Fibroblast of villous mesenchyme (primary cell): ENCODE data around the gene NFATC1. TPM values are rescaled to one million over a fixed set of nuclear protein-coding genes. Genes with fewer than 3 reads are reported as not detected.

Experiments
- DNase-seq: peaks from one replicate; pipeline ENCODE4 v3.0.0-alpha.2; 2010; ENCODE audit warnings: low read depth
- H3K4me3 ChIP-seq: 2 replicates; pipeline ENCODE4 v1.5.1; 2011; ENCODE audit warnings: low read depth, mild to moderate bottlenecking, low read length
- CTCF ChIP-seq: IDR thresholded peaks from 2 replicates; pipeline ENCODE4 v1.5.1; 2012; ENCODE audit warnings: low read depth, mild to moderate bottlenecking, low read length; ENCODE audit not compliant: insufficient read depth
- total RNA-seq: library from RNA; depleted of rRNA; stranded (reverse); fragments of >200 nt; gene quantifications from 2 replicates; pipeline ENCODE4 v1.2.3, GENCODE V29; 2012

NFATC1 gene
- total RNA-seq, 1 donor: 0.43 TPM

DNA sequence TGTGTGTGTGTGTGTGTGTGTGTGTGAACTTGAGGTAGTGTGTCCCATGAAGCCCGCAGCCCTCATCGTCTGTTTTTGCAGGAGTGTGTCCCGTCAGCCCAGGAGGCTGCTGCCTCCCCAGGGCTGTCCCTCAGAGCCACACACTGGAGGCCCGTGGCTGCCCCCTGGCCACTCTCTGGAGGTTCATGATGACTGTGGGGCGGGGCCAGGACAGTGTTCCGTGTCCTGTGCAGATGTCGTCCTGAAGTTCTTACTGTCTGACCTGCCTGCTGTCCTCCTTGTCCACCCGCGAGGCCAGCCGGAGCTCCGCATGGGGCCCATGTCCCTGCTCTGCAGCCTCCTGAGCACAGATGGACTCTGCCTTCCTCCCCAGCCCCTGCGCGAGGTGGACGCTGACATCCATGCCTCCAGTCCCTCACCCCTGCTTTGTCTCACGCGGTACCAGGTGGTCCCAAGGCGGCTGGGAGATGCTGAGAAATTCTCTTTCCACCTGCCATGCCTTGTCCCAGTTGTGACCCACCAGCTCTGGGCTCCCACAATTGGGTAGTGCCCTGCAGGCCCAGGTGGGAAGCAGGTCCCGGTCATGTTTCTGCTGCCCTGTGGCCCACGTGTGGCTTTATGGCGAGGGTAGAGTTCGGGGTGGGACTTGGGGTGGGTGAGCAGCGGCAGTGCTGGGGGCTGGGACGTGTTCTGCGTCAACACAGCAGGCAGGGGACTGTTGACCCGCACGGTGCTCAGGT is 92.8 kb downstream of the NFATC1 start:
- H3K4me3 ChIP-seq: no peak overlapping the region
- no peak for DNase-seq
- no peak for TF ChIP-seq CTCF

GRCh38 chr18:79489051-79489898 is 93.5 kb downstream of the NFATC1 start:
- no peak for TF ChIP-seq CTCF
- H3K4me3 ChIP-seq: no peak overlapping the region
- DNase-seq: no peak

DNA sequence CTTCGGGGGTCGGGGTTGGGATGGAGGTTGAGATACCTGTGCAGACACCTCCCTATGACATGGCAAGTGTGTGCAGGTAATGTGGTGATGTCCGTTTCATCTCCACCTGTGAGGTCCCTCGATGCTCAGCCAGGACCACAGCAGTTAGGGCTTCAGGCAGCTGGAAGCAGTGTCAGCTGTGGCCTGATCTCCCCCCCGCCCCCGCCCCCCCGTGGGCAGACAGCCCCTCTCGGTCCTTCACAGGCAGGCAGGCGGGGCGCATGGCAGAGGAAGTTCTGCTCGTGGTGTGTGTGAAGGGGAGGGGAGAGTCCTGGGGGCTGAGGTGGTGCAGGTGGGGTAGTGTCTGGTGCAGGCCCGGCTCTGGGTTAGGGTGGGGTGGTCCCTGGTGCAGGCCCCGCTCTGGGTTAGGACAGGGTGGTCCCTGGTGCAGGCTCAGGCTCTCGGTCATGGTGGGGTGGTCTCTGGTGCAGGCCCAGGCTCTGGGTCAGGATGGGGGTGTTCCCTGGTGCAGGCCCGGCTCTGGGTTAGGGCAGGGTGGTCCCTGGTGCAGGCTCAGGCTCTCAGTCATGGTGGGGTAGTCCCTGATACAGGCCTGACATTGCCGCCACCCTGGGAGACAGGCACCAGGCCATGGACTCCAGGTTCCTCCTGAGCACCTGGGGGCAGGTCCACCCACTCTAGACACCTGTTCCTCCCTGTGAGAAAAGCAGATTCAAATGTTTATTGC is 94.3 kb downstream of the NFATC1 start:
- TF ChIP-seq CTCF: no peak
- DNase-seq: no peak

DNA sequence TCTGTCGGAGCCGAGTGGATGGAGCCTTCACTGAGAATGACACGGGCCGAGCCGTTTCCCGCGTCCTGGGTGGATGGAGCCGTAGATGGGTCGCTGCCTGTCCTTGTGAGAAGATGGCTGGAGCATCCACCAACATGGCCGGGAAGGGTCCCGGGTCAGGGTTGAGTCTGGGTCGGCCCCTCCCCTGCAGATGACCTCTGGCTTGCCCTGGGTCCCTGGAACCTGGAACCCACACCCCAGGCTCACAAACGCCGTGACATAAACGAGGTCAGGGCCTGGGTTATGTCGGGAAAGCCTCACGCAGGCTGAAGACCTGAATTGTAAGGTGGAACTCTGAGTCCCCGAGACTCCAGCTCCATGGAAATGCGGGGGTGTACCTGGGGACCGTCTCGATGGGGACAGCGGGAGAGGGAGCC is 94.9 kb downstream of the NFATC1 start:
- DNase-seq: no peak
- H3K4me3 ChIP-seq: no peak overlapping the region
- TF ChIP-seq CTCF: no peak

More for the DNA sequence above, 94.3 kb downstream of the NFATC1 start:
- no peak overlapping the region for H3K4me3 ChIP-seq

GRCh38 chr18:79491081-79491551 is 95.4 kb downstream of the NFATC1 start:
- DNase-seq: no peak
- no peak overlapping the region for H3K4me3 ChIP-seq
- TF ChIP-seq CTCF: no peak

DNA sequence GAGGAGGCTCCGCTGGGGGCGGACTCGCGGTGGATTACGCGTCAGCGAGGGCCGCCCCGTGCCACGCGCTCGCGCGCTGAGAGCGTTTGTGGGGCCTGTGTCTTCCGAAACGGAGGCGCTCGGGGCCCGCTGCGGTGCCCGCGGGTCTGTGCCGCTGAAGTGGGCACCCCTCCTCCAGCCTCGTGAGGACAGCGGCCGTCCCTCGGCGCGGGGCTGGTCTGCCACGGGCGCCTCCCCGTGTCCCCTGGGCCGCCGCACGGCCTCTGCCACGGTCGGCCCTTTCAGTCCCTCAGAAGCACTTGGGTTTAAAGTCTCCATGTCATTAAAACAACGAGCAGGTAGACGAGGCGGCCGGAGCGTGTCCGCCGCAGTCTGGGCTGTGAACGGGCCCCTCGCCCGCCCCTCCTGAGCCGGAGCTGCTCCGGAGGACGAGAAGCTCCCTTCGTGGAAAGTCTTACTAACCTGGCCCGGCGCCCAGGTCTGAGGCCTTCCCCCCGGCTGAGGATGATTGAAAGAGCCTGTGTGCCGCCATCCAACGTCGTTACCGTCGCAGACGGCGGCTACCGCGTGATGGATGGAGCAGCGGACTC is 97.6 kb downstream of the NFATC1 start:
- no peak for DNase-seq
- H3K4me3 ChIP-seq: no peak overlapping the region
- no peak for TF ChIP-seq CTCF
